SK-N-SH (cell line): ENCODE data around the gene QKI. TPM values are rescaled to one million over a fixed set of nuclear protein-coding genes. Genes with fewer than 3 reads are reported as not detected.
"Not testable (repeated sequence)": the region's sequence is repeated elsewhere in the genome, so short reads cannot be mapped to it uniquely, and the experiment has no call there.

Experiments used
- CTCF ChIA-PET: fragments of 300-600, 350-600 bp; formaldehyde crosslinking; extraction: SDS; loops from one replicate; lab custom pipeline; 2021; lab: Yijun Ruan, JAX
- POLR2A ChIA-PET: fragments of 350-600 bp; sonication (Branson Sonifier 250); formaldehyde crosslinking; extraction: SDS; loops from one replicate; lab custom pipeline; 2020; ENCODE audit warnings: antibody characterized with exemption, inconsistent platforms; lab: Yijun Ruan, JAX
- DNase-seq: peaks from one replicate; pipeline ENCODE4 v3.0.0; 2012
- H2AFZ ChIP-seq: fragments of 200-600 bp; sonication (generic); 2 replicates; pipeline ENCODE4 v1.8.1; 2016; ENCODE audit warnings: antibody characterized with exemption, mild to moderate bottlenecking, low read depth
- H3F3A ChIP-seq: fragments of 200-600 bp; sonication (generic); replicated peaks from 2 replicates; pipeline ENCODE3; 2016; ENCODE audit warnings: antibody characterized with exemption, mild to moderate bottlenecking; ENCODE audit not compliant: insufficient read depth
- H3K27ac ChIP-seq, 2 experiments: fragments of 200-500 bp in 1 of 2; fragments of 200-600 bp in 1 of 2; sonication (Bioruptor generic) in 1 of 2; sonication (generic), shearing (Covaris generic) in 1 of 2; 2 replicates each; pipeline versions ENCODE4 v1.5.1 to v1.6.1; 2014 to 2016; ENCODE audit warnings: low read depth in 2 of 2, inconsistent platforms in 1 of 2, low read length in 1 of 2, mild to moderate bottlenecking in 1 of 2, mixed read lengths in 1 of 2
- H3K27me3 ChIP-seq: fragments of 200-600 bp; sonication (generic), shearing (Covaris generic); 2 replicates; pipeline ENCODE4 v1.6.1; 2016; ENCODE audit warnings: mixed run types; ENCODE audit not compliant: insufficient read depth
- H3K36me3 ChIP-seq, 2 experiments: fragments of 200-500 bp in 1 of 2; fragments of 200-600 bp in 1 of 2; sonication (Bioruptor generic) in 1 of 2; sonication (generic) in 1 of 2; replicated peaks in 1 of 2; 2 replicates each; pipeline versions ENCODE3 to v1.5.1; 2014 to 2016; ENCODE audit warnings: low read length in 1 of 2, mild to moderate bottlenecking in 1 of 2; ENCODE audit not compliant: insufficient read depth in 2 of 2, control insufficient read depth in 1 of 2
- H3K4me1 ChIP-seq, 2 experiments: fragments of 200-500 bp in 1 of 2; fragments of 200-600 bp in 1 of 2; sonication (Bioruptor generic) in 1 of 2; sonication (generic), shearing (Covaris generic) in 1 of 2; 2 replicates each; pipeline versions ENCODE4 v1.5.1 to v1.6.1; 2014 to 2016; ENCODE audit warnings: low read depth in 1 of 2, low read length in 1 of 2, mixed run types in 1 of 2; ENCODE audit not compliant: insufficient read depth in 2 of 2, control insufficient read depth in 1 of 2
- H3K4me2 ChIP-seq: fragments of 200-600 bp; sonication (generic), shearing (Covaris generic); 2 replicates; pipeline ENCODE4 v1.6.1; 2017; ENCODE audit warnings: mixed run types
- H3K4me3 ChIP-seq, 2 experiments: fragments of 200-500 bp in 1 of 2; fragments of 200-600 bp in 1 of 2; sonication (Bioruptor generic) in 1 of 2; sonication (generic), shearing (Covaris generic) in 1 of 2; 2 replicates each; pipeline versions ENCODE4 v1.5.1 to v1.8.1; 2014 to 2016; ENCODE audit warnings: low read depth in 2 of 2, inconsistent platforms in 1 of 2, low read length in 1 of 2, mild to moderate bottlenecking in 1 of 2, mixed read lengths in 1 of 2, moderate library complexity in 1 of 2
- H3K79me2 ChIP-seq: fragments of 200-600 bp; sonication (generic); 2 replicates; pipeline ENCODE4 v1.8.1; 2017; ENCODE audit warnings: mild to moderate bottlenecking; ENCODE audit not compliant: insufficient read depth
- H3K9ac ChIP-seq: fragments of 200-600 bp; sonication (generic); 2 replicates; pipeline ENCODE4 v1.6.1; 2017; ENCODE audit warnings: mixed run types
- H3K9me2 ChIP-seq: fragments of 200-600 bp; sonication (generic); 2 replicates; pipeline ENCODE4 v1.6.1; 2017; ENCODE audit warnings: mixed run types
- H3K9me3 ChIP-seq: fragments of 200-600 bp; sonication (generic); 2 replicates; pipeline ENCODE4 v1.6.1; 2017; ENCODE audit warnings: mixed run types, mild to moderate bottlenecking, moderate library complexity
- H4K20me1 ChIP-seq: fragments of 200-600 bp; sonication (generic); 2 replicates; pipeline ENCODE4 v1.6.1; 2017; ENCODE audit warnings: mild to moderate bottlenecking, mixed run types; ENCODE audit not compliant: insufficient read depth
- CHD2 ChIP-seq: fragments of 150-350 bp; IDR thresholded peaks from 2 replicates; pipeline ENCODE4 v1.6.1; 2018; ENCODE audit warnings: low read length; ENCODE audit not compliant: partially characterized antibody
- FOSL2 ChIP-seq: IDR thresholded peaks from 2 replicates; pipeline ENCODE4 v1.4.0; 2012; ENCODE audit warnings: low read depth, mild to moderate bottlenecking, moderate library complexity, borderline replicate concordance
- GABPA ChIP-seq: IDR thresholded peaks from 2 replicates; pipeline ENCODE4 v1.4.0; 2012; ENCODE audit warnings: low read depth, mild to moderate bottlenecking
- GATA2 ChIP-seq: sonication (generic); formaldehyde crosslinking; IDR thresholded peaks from 2 replicates; pipeline ENCODE4 v1.5.0; 2020; ENCODE audit warnings: mild to moderate bottlenecking, missing genetic modification reagents
- RAD21 ChIP-seq: IDR thresholded peaks from 2 replicates; pipeline ENCODE4 v1.6.1; 2012; ENCODE audit warnings: mild to moderate bottlenecking, low read length
- RCOR1 ChIP-seq: fragments of 150-350 bp; IDR thresholded peaks from 2 replicates; pipeline ENCODE4 v1.6.1; 2017; ENCODE audit warnings: antibody characterized with exemption, low read length
- REST ChIP-seq: IDR thresholded peaks from 2 replicates; pipeline ENCODE4 v1.6.1; 2012; ENCODE audit warnings: mild to moderate bottlenecking, low read depth, low read length, moderate library complexity
- RXRA ChIP-seq: IDR thresholded peaks from 2 replicates; pipeline ENCODE4 v1.4.0; 2012; ENCODE audit warnings: low read depth, mild to moderate bottlenecking, borderline replicate concordance
- TEAD4 ChIP-seq: IDR thresholded peaks from 2 replicates; pipeline ENCODE4 v1.4.0; 2012; ENCODE audit warnings: mild to moderate bottlenecking, borderline replicate concordance; ENCODE audit not compliant: insufficient read depth
- USF2 ChIP-seq: fragments of 150-350 bp; IDR thresholded peaks from 2 replicates; pipeline ENCODE4 v1.6.1; 2017; ENCODE audit warnings: antibody characterized with exemption, low read length, low read depth, borderline replicate concordance
- WGBS: methylation state at CpG from one replicate; pipeline ENCODE4 v1.1.6; 2017; ENCODE audit warnings: low lambda C conversion rate; 5-methylcytosine and 5-hydroxymethylcytosine counted together
- polyA plus RNA-seq, 3 experiments: library from polyadenylated mRNA; depleted of rRNA; stranded (reverse); fragments of >200 nt; gene quantifications; 2 replicates each; pipeline ENCODE4 v1.2.3, GENCODE V29; 2012

The QKI gene
- polyA plus RNA-seq, 1 of the 3 experiments (the other 2 are of a cell fraction), result 51.1 TPM

- H3K27me3 ChIP-seq, H3K4me2 ChIP-seq, H3K4me1 ChIP-seq, H3K4me3 ChIP-seq, H3F3A ChIP-seq, POLR2A ChIA-PET, H3K9me3 ChIP-seq, H3K27ac ChIP-seq, DNase-seq, H3K36me3 ChIP-seq, H3K9ac ChIP-seq, H2AFZ ChIP-seq, H3K9me2 ChIP-seq: not testable (repeated sequence)
- 95% methylated on average over 10 of the region's 10 CpGs for WGBS
- CTCF ChIA-PET, result interaction anchor here (1.9 kb wide), 1 partner anchor 1489 kb away, joined by 7 read pairs; no protein-coding TSS in a partner anchor
- H3K79me2 ChIP-seq, result peaks cover 99% of the 10 kb centered on the region
- H4K20me1 ChIP-seq, result peaks cover 91% of the 10 kb centered on the region
These were observed 24.9 kb downstream of the QKI start for GRCh38 chr6:163439390-163439789.

- Histone ChIP-seq H3K9ac (no peak overlapping the region), H3K27me3 (no peaks in the 10 kb centered on the region), H3K4me3 (no peak overlapping the region), H3K79me2 (peaks cover 100% of the 10 kb centered on the region), H3K27ac (no peak overlapping the region), H3F3A (no peaks in the 10 kb centered on the region), H3K4me2 (no peak overlapping the region), H3K4me1 (peaks cover 0 to 2% of the 10 kb centered on the region in 2 experiments; a peak in 1 of 4 replicates), H4K20me1 (peaks cover 92% of the 10 kb centered on the region), H3K9me2 (no peaks in the 10 kb centered on the region), H3K9me3 (no peaks in the 10 kb centered on the region), H2AFZ (no peak overlapping the region), H3K36me3 (no peaks in the 10 kb centered on the region)
- CTCF ChIA-PET, result interaction anchor here (1.9 kb wide), 1 partner anchor 1488 kb away, joined by 7 read pairs; no protein-coding TSS in a partner anchor
- no peak for DNase-seq
- TF ChIP-seq GABPA (no peak), RAD21 (no peak), RCOR1 (no peak), FOSL2 (no peak)
- POLR2A ChIA-PET, result no interaction called here
These were observed 25.5 kb downstream of the QKI start for GRCh38 chr6:163439997-163440396.

- H3K4me2 ChIP-seq, result no peak overlapping the region
- WGBS, result 100% methylated on average over 2 of the region's 2 CpGs
- CTCF ChIA-PET, result no interaction called here
- H3K27me3 ChIP-seq, result no peaks in the 10 kb centered on the region
- no peaks in the 10 kb centered on the region for H3F3A ChIP-seq
- H2AFZ ChIP-seq, result no peak overlapping the region
- POLR2A ChIA-PET, result no interaction called here
- no peak for TF ChIP-seq TEAD4
- no peak for TF ChIP-seq GATA2 (CRISPR knock-in tag)
- TF ChIP-seq GABPA, result no peak
- TF ChIP-seq RXRA, result no peak
- no peak for TF ChIP-seq CHD2
- TF ChIP-seq USF2, result no peak
- TF ChIP-seq REST, result no peak
- no peak for DNase-seq
- H3K9me3 ChIP-seq, result no peaks in the 10 kb centered on the region
- peaks cover 100% of the 10 kb centered on the region for H3K79me2 ChIP-seq
- H3K27ac ChIP-seq, result no peak overlapping the region
- no peak overlapping the region for H3K4me3 ChIP-seq
- no peaks in the 10 kb centered on the region for H3K9me2 ChIP-seq
- no peaks in the 10 kb centered on the region for H3K36me3 ChIP-seq
- peaks cover 0 to 2% of the 10 kb centered on the region in 2 experiments; a peak in 1 of 4 replicates for H3K4me1 ChIP-seq
- no peak overlapping the region for H3K9ac ChIP-seq
- H4K20me1 ChIP-seq, result peaks cover 92% of the 10 kb centered on the region
These were observed 27.8 kb downstream of the QKI start for GRCh38 chr6:163442336-163442735.
